Measurements from ENCODE around the gene BANF2.

The BANF2 gene

GRCh38 chr20:17750722-17751045 lies 50.9 kb downstream of the BANF2 start:
- no peak for DNase-seq
- H3K4me3 ChIP-seq (ENCODE audit: low read depth, low read length), result no peak overlapping the region
- H3K27me3 ChIP-seq, result peaks cover 24% of the 10 kb centered on the region
- H3K4me1 ChIP-seq, result no peaks in the 10 kb centered on the region
- no peaks in the 10 kb centered on the region for H3K36me3 ChIP-seq
- H3K9me3 ChIP-seq, result no peaks in the 10 kb centered on the region
- TF ChIP-seq CTCF (IDR thresholded peaks at IDR 0.05; ENCODE audit: low read depth, low read length), result no peak

- H3K36me3 ChIP-seq, result no peaks in the 10 kb centered on the region
- no peak for TF ChIP-seq CTCF (IDR thresholded peaks at IDR 0.05; ENCODE audit: low read depth, low read length)
- no peak for DNase-seq
- no peak overlapping the region for H3K4me3 ChIP-seq (ENCODE audit: low read depth, low read length)
- no peaks in the 10 kb centered on the region for H3K9me3 ChIP-seq
- peaks cover 24% of the 10 kb centered on the region for H3K27me3 ChIP-seq
- no peaks in the 10 kb centered on the region for H3K4me1 ChIP-seq
These were observed 51.9 kb downstream of the BANF2 start for GRCh38 chr20:17751640-17752039.

- no peaks in the 10 kb centered on the region for H3K9me3 ChIP-seq
- H3K4me3 ChIP-seq (ENCODE audit: low read depth, low read length), result no peak overlapping the region
- no peak for TF ChIP-seq CTCF (IDR thresholded peaks at IDR 0.05; ENCODE audit: low read depth, low read length)
- H3K27me3 ChIP-seq, result peaks cover 23% of the 10 kb centered on the region
- no peaks in the 10 kb centered on the region for H3K36me3 ChIP-seq
- H3K4me1 ChIP-seq, result no peaks in the 10 kb centered on the region
- no peak for DNase-seq
These were observed 52.7 kb downstream of the BANF2 start for GRCh38 chr20:17752459-17752858.

GRCh38 chr20:17753516-17753915 lies 53.8 kb downstream of the BANF2 start:
- Histone ChIP-seq H3K27me3 (peaks cover 19% of the 10 kb centered on the region), H3K36me3 (no peaks in the 10 kb centered on the region), H3K4me3 (ENCODE audit: low read depth, low read length) (no peak overlapping the region), H3K9me3 (no peaks in the 10 kb centered on the region), H3K4me1 (no peaks in the 10 kb centered on the region)
- no peak for DNase-seq
- no peak for TF ChIP-seq CTCF (IDR thresholded peaks at IDR 0.05; ENCODE audit: low read depth, low read length)

GRCh38 chr20:17756529-17756928 lies 56.8 kb downstream of the BANF2 start:
- Histone ChIP-seq H3K4me1 (no peaks in the 10 kb centered on the region), H3K9me3 (no peaks in the 10 kb centered on the region), H3K36me3 (no peaks in the 10 kb centered on the region), H3K4me3 (ENCODE audit: low read depth, low read length) (no peak overlapping the region), H3K27me3 (peaks cover 13% of the 10 kb centered on the region)
- no peak for DNase-seq
- TF ChIP-seq CTCF (IDR thresholded peaks at IDR 0.05; ENCODE audit: low read depth, low read length), result no peak

- no peaks in the 10 kb centered on the region for H3K4me1 ChIP-seq
These were observed 57.7 kb downstream of the BANF2 start for GRCh38 chr20:17757496-17757895.

More at GRCh38 chr20:17757496-17757895, 57.7 kb downstream of the BANF2 start:
- TF ChIP-seq CTCF (IDR thresholded peaks at IDR 0.05; ENCODE audit: low read depth, low read length), result no peak
- no peaks in the 10 kb centered on the region for H3K36me3 ChIP-seq
- no peaks in the 10 kb centered on the region for H3K9me3 ChIP-seq
- peaks cover 13% of the 10 kb centered on the region for H3K27me3 ChIP-seq
- H3K4me3 ChIP-seq (ENCODE audit: low read depth, low read length), result no peak overlapping the region
- no peak for DNase-seq

Measured in BE2C (cell line).